Left hindlimb (tissue), 1 donor: Measurements from ENCODE around the gene TBX1.
"Not testable (repeated sequence)": the region's sequence is repeated elsewhere in the genome, so short reads cannot be mapped to it uniquely, and the experiment has no call there.

Experiments
- DNase-seq: peaks from one replicate; pipeline ENCODE4 v3.0.0-alpha.2; 2018

Gene TBX1

DNA sequence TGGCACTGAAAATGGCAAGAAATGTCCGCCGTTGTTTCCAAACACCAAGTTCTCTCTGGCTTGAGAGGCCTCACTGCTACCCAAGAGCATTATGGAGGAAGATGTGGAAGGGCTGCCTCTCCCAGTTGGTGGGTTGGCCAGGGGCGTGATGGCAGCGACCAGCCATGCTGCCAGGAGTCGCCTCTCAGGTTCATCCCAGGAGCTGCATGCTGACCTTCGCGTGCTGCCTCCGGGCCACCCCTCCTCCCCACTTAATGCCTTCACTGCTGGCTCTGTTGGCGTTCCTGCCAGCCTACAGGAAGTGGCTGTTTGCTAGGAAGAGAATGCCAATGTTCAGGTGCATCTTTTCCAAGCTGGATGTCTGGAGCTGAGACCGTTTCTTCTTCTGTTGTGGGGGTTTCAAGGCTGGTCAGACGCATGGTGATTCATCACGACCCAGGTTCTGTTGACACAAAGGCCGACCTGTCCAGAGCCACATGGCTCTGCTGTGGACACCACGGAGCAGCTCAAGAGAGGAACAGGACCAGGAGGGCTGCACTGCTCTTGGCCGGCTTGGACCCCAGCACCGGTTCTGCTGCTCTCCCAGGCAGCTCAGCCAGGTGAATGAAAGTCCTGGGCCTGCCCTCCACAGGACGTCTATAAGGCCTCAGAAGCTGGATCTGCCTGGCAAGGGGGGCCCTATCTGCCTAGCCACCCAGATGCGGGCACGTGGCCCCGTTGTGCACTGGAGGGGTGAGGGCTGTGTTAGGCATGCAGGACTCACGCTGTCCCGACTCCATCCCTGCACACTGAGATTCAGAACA lies 25.1 kb downstream of the TBX1 start:
- DNase-seq = no peak

DNA sequence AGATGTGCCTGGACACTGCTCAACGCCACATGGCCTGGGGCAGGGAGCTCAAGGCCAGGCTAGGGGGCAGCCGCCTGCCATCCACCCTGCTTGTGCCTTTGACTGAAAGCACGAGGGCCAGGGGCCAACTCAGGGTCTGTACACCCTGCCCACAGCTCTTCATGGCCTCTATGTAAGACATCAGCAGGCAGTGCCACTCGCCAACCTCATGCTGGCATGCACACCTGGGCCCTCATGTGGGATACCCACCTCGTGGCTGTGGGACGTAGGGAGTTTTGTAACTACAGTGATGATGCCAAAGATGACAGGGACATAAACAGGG lies 25.6 kb downstream of the TBX1 start:
- no peak for DNase-seq

DNA sequence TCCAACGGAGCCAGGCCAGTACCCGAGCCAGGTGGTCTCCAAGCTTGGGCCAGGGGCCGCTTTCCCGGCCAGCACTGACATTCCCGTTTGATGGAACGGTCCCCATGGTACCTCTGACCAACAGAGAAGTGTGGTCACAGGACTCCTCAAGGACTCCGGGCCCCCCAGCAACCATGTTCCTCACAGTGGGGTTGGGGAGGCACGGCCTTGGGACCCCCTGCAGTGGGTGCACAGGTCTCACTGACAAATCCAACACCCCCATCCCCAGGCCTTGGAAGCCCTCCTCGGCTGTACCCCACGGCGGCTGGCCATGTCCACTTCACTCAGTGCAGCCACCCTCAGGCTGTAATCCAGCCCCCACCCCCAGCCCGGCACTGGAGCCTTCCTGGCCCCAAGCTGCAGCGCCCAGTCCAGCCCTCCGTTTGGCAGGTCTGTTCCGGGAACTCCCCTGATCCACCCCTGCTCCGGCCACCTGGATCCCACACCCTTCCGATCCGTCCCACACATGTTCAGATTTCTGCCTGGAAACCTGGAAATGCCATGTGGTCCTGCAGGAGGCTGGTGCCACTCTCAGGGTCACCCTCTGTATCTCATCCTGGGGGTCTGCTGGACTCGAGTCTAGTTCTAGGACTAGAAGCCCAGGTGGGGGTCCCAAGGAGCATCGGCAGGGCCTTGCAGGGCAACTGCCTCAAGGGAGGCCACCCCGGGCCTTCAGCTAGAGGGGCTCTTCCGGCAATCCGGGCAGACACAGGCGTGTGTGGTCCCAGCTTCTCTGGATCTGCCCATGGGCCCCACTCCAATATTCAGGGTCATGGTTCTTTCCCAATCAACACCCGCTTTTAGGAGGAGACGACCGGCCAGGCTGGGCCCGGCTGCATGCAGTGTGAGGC lies 26.6 kb downstream of the TBX1 start:
- no peak for DNase-seq

DNA sequence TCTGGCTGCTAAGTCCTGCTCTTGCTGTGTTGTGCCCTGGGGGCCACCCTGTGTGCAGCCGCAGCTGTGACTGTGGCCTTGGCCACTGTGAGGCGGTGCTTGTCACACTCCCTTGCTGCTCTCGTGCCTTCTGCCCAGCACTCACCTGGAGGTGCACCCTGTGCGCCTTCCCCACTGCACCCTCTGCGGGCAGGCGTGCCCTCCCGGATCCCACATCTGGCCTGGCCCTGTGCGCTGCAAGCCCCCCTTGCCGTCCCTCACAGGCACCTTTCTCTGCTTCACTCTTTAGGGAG lies 27.2 kb downstream of the TBX1 start:
- no peak for DNase-seq

DNA sequence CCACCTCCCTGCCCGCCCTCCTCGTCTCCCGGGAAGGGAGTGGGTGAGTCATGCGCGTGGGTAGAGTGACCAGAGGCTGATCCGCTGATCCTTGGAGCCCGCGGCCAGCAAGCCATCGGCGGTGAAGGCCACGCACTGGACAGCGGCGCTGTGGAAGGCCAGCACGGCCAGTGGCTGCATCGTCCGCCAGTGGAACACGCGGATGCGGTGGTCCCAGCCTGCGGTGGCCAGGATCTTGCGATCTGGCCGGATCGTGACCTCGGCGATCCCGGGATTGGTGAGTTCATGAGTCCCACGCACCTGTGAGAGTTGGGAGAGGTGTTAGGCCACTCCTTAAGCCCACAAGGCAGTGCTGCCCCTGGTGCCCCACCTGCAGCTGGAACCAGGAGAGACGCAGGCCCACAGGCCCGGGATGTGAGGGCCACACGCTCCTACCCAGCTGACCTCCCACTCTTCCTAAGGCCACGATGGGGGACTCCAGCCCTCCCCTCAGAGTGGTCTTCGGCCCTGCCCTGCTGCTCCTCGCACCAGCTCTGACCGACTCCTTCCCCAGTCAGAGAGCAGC lies 28.2 kb downstream of the TBX1 start:
- no peak for DNase-seq

DNA sequence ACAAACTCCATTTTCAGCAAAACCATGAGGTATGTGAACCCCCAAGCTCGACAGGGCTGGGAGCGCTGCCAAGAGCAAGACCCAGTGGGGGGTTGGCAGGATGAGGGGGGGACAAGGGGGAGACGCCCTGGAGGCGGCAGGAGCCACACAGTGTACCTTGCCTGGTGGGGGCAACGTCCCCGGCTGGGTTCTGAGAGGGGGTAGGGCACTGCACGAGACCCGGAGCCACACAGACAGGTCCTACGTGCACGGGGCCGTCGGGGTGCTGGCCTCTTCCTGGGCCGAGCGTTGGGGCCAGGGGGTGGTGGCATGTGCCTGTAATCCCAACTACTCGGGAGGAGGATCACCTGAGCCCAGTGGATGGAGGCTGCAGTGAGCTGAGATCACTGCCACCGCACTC lies 28.8 kb downstream of the TBX1 start:
- DNase-seq = no peak

DNA sequence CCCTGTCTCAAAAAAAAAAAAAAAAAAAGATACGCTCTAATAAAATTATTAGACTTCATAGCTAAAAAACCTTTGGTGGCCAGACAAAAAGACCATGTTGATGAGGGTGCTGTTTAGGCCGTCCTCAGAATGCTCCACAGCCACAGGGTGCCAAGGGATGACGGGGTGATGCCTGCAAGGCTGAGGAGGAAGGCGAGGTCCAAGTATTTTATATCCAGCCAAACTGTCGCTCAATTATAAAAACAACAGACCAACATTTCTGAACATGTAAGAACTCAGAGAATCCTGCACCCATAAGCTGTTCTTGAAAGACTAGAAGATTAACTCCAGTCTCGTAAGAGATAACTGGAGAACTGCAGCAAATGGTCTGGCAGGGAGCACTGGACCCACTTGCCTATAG lies 29.2 kb downstream of the TBX1 start:
- no peak for DNase-seq

DNA sequence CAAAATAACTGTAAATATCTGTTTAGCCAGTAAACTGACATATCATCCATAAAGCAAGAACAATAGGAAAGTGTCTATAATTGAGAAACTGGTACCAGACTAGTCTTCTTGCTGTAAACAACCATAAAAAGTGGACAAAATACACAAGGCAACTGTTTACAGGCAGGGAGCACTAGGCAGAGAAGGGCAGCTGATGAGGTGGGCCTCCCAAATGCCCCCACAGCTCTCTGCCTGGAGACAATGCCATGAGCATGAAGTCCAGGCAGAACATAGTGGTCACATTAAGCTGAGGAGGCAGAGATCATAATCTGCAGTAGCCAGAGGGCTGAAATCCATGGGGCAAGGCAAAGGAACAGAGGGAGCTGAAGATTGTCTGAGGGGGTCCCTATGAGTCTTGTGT lies 30.7 kb downstream of the TBX1 start:
- DNase-seq = no peak

DNA sequence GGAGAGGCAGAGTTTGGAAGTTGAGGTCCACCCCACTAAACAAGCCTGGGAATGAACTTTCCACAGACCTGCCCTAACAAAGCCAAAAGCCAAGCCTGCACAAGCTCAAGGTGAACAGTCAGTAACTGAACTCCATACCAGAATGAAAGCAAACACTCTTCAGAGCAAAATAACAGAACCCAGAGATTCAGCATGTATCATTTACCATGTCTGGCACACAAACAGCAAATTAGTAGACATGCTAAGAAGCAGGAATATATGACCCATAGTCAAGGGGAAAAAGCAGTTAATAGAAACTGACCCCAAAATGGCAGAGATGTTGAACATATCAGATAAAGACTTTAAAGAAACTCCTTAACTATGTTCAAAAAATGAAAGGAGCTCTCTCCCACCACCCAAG lies 31.3 kb downstream of the TBX1 start:
- no peak for DNase-seq

DNA sequence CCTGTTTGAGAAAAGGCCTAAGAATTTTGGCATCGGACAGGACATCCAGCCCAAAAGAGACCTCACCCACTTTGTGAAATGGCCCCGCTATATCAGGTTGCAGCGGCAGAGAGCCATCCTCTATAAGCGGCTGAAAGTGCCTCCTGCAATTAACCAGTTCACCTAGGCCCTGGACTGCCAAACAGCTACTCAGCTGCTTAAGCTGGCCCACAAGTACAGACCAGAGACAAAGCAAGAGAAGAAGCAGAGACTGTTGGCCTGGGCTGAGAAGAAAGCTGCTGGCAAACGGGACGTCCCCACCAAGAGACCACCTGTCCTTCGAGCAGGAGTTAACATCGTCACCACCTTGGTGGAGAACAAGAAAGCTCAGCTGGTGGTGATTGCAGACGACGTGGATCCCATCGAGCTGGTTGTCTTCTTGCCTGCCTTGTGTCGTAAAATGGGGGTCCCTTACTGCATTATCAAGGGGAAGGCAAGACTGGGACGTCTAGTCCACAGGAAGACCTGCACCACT lies 31.9 kb downstream of the TBX1 start:
- not testable (repeated sequence) for DNase-seq

DNA sequence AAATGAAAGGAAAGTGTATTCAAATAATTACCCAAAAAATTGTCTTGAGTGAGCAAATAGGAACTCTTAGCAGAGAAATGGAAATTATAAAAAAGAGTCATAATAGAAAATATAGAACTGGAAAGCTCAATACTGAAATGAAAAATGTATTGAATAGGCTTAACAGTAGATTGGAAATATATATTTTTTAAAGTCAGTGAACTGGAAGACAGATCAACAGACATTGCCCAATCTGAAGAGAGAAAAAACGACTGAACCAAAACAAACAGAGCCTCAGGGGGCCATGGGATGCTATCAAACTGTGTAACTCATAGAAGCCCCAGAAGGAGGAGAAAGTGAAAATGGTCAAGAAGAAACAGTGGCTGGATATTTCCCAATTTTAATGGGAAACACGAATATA lies 32.6 kb downstream of the TBX1 start:
- no peak for DNase-seq

DNA sequence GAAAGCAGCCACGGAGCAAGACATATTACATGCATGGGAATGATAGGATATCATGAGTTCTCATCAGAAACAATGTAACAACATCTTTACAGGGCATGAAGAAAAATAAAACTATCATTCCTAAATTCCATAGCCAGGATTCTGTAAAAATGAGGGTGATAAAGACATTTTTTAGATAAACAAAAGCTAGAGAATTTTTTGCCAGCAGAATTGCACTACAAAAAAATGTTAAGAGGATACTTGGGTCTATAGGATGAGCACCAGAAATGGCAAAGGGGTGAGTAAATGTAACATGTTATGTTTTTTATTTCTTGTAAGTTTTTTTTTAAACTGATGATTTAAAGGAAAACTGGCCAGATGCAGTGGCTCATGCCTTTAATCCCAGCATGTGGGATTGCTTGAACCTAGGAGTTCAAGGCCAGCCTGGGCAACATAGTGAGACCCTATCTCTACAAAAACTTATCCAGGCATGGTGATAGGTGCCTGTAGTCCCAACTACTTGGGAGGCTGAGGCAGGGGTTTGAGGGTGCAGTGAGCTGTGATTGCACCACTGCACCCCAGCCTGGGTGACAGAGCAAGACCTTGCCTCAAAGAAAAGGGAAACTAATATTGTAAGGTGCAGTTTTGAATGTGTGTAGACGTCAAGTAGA lies 33.2 kb downstream of the TBX1 start:
- no peak for DNase-seq

DNA sequence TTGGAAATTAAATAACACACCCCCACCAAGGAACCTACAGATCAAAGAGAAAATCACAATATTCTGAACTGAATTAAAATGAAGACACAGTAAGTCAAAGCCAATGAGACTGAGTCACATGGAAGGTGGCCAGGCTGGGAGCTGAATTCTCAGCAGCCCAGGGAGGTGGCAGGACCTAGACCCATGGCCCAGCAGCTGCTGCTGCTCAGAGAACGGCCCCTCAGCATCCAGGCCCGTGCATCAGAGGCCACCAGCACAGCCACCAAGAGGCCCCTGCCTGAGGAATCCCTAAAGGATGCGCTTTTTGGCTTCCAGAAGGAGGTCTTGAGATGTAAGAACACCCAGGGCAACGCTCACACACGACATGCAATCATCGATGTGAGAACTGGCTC lies 35.0 kb downstream of the TBX1 start:
- no peak for DNase-seq

DNA sequence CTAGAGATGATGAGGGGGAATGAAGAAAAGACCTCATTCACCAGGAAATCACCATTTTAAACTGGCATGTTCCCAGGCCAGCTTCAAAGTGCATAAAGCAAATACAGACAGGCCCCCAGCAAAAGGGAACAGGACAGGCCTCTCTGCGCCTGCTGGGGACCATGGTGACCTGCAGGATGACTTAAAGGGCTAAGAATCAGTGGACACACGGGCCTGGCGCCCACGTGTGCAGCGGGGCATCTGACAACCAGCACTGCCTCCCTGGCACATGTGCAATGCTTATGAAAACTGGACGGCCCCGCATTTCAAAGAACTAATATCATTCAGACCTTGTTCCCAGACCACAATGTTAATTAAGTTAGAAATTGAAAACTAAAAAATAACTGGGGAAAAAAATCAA lies 35.6 kb downstream of the TBX1 start:
- no peak for DNase-seq

DNA sequence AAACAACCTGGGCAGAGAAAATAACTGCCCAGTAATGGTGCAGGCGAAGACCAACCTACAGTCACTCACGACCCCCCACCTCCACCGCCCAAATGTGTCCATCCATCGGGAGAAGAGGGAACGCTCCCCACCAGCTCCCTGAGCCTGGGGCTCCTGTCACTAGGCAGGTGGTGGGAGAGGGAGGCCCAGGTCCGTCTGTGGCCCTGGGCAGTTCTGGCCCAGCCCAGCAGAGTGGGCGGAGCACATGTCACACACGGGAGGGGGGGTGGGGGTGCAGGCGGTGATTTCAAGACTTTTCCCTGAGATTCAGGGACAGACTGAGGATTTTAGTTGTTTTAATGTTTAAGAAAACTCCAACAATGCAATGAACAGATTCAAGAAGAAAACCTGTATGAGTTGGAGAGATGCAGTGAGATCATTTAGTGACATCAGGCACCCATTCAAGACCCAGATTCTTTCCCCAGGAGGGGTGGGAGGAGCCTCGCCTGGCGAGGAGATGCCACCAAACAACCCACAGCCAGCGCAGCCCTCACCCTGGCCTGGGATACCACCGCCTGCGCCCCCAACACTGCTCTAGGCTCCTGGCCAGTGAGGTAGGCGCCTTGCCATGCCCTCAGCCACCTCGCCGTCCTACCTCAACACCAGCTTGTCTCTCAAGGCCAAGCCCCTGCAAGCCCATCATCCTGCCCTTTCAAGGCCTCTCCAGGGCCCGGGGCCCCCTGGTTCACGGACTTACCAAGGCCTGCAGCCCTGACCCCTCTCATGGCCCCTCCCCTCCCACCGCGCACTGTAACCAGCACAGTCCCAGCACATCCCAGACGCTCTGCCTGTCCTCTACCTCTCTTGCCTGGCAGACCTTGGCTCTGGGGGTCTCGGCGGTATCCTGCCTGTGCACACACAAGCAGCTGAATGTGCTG lies 36.8 kb downstream of the TBX1 start:
- no peak for DNase-seq

DNA sequence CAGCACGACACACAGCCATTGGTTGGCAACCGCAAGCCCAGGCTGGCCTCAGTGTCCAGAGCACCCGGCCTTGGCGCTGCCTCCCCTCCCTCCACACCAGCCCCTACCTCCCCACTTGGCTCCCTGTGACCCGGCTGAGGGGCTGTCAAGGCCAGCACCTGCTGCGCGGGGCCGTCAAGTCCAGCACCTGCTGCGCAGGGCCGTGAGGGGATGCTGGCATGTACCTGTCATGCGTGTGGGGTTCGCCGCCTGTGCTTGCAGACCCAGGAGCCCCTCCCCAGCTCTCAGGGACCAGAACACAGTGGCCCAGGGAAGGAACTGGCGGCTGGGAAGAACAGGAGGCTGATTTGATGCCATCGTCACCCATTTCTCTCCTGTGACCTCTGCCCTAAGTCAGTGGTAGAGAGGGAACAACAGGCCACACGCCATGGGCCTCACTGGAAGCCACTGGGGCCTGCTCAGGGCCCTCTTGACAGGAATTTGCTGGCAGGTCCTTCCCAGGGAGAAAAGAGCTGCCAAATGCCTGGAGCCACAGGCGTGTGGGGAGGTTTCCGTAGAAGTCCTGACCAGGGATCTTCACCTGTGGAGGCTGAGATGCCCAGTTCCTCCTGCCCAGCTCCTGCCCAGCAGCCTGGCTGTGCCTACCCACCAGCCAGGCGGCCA lies 37.6 kb downstream of the TBX1 start:
- no peak for DNase-seq

DNA sequence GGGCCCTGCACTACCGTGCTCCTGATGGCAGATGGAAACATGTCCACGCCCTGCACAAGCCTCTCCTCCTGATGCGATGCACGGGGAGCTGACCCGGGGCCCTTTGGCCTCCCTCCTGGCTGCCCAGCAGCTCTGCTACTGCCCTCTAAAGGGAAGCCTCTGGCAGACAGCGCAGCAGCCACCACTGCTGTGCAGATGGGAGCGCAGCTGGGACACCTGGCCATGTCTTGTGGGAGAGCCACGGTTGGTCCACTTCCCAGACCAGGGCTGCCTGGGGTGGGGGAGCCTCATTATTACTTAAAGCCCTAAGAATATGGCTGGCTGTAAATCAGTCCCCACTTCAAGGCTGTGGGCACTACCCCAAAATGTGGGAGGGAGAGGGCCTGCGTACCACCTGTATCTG lies 38.3 kb downstream of the TBX1 start:
- DNase-seq = peak; percentile 62

DNA sequence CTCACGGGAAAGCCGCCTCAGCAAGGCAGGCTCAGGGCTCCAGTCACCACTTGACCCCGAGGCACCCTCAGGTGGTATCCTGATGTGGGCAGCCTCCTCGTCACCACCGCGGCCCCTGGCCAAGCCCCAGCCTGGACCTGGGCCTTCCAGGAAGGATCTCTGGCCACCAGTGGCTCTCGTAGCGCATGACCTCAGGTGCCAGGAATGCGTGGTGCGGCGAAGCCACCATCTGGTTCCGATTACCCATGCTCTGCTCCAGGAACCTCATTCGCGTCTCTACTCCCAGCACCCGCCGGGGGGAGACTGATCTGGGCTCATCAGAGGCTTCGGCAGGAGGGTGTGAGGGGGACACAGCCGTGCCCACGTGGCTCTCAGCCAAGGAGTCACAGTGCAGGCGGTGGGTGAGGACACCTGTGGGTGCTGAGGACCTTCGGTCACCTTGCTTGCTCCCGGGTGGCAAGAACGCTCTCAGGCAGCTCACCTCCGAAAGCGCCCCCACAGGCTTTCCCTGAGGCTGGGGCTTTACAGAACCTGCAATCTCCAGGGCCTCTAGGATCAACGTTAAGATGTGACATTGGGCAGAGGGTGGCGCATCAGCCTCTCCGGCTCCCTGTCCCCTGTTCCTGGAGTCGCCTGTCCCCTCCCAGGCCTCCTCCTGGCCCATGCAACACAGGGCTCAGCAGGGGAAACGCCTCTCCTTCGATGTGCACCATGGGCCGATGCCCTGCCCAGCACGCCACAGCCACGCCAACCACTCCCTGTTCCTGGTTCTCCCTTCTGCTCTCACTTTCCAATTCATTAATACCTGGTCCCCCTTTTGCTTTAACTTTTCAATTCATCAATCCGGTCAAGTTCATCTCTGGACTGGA lies 39.0 kb downstream of the TBX1 start:
- DNase-seq = peak; percentile 88

DNA sequence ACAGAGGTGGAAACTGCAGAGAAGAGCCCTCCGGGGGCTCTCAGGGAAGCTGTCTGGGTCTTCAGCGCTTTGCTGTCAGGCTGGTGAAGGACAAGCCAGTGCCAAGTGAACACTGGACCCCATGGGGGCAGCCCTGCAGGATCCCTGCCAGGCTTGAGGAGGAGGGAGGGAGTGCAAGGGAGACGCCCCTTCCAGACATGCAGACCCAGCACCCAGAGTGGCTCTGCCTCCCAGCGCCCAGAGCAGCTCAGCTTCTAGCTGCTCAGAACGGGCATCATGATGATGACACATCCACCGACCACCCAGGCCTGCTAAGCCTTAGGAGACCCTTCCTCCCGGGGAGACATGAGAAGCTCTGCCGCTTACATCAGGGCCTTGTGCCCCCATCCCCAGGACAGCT lies 39.7 kb downstream of the TBX1 start:
- no peak for DNase-seq

DNA sequence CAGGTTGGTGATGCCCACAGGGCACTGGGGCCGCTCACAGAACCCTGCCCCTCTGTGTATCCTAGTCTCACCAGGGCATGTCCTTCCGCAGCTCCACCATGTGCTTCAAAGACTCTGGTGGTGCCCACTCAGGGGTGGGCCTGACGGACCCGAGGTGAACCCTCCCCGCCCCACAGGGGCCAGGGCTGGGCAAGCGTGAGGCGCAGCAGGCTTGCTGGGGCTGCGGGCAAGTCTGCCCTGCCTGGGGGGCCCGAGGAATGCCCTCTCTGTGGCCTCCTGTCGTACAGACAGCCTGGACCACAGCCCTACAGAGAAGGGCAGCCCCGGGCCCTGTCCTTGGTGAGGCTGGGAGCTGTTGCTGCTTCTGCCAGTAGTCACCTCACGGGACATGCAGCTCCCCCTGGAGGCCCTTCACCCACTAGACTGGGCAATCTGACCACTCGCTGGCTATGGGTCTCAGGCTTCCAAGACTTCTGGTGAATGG lies 40.2 kb downstream of the TBX1 start:
- DNase-seq = no peak
